Prostate gland (tissue), 2 donors: ENCODE data around the gene KLHL29.

Experiments
- POLR2A ChIP-seq: fragments of 450-650 bp; IDR thresholded peaks from one replicate; pipeline ENCODE4 v1.6.1; 2016; ENCODE audit warnings: antibody characterized with exemption, mild to moderate bottlenecking
- POLR2AphosphoS5 ChIP-seq: sonication (generic); formaldehyde crosslinking; IDR thresholded peaks from one replicate; pipeline ENCODE4 v1.6.1; 2017; ENCODE audit warnings: antibody characterized with exemption
- TF ChIP-seq, protein P1 (sequence below), 4 experiments: fragments of 200-600 bp in 2 of 4; fragments of 450-650 bp in 2 of 4; sonication (generic) in 2 of 4; IDR thresholded peaks; 1 replicate in 3 of 4; 2 replicates in 1 of 4; pipeline ENCODE4 v1.5.1; 2016 to 2019; ENCODE audit warnings: antibody characterized with exemption in 4 of 4, mild to moderate bottlenecking in 2 of 4, moderate library complexity in 2 of 4

DNA sequence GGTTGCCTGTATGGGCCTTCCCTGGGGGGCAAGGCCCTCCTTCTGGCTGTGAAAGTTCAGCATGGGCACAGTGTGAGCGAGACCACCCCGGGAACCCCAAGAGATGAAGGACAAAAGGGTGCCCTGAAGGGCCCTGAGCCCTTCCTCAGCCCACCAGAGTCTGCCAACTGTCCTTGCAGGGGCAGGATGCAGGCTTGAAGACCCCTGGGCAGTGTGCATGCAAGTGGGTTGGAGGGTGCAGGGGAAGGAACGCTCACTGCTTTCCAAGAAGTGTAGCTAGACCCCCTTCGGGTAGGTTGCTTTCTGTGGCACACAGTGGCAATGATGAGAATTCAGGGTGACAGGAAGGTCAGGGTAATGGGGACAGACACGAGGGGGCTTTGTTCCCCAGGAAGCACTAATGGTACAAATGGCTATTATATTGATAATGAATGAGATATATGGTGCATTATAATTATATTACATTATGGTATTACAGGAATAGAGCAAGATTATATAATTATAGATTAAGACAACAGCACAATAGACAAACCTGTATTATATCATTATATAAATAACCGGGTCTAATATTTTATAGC is 313.2 kb downstream of the KLHL29 start:
- TF ChIP-seq POLR2AphosphoS5 (no peak), POLR2A (no peak)
- TF ChIP-seq, protein P1, sequence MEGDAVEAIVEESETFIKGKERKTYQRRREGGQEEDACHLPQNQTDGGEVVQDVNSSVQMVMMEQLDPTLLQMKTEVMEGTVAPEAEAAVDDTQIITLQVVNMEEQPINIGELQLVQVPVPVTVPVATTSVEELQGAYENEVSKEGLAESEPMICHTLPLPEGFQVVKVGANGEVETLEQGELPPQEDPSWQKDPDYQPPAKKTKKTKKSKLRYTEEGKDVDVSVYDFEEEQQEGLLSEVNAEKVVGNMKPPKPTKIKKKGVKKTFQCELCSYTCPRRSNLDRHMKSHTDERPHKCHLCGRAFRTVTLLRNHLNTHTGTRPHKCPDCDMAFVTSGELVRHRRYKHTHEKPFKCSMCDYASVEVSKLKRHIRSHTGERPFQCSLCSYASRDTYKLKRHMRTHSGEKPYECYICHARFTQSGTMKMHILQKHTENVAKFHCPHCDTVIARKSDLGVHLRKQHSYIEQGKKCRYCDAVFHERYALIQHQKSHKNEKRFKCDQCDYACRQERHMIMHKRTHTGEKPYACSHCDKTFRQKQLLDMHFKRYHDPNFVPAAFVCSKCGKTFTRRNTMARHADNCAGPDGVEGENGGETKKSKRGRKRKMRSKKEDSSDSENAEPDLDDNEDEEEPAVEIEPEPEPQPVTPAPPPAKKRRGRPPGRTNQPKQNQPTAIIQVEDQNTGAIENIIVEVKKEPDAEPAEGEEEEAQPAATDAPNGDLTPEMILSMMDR (IDR thresholded peaks at IDR 0.05), result no peak
